Smooth muscle cell (in vitro differentiated cells): ENCODE measurements around the gene CMTM1. TPM values are rescaled to one million over a fixed set of nuclear protein-coding genes. Genes with fewer than 3 reads are reported as not detected.
A peak's percentile ranks its signal among the peaks of the same experiment; 100 is the strongest.

Experiments used
- DNase-seq: peaks from one replicate; lab custom pipeline; 2025; ENCODE audit not compliant: unreplicated experiment; lab: John Stamatoyannopoulos, UW
- H2AFZ ChIP-seq: fragments of 200-600 bp; sonication (generic); 2 replicates; pipeline ENCODE4 v1.6.0; 2016; ENCODE audit warnings: antibody characterized with exemption, low read depth, mild to moderate bottlenecking
- H3F3A ChIP-seq: fragments of 200-600 bp; sonication (generic); 2 replicates; pipeline ENCODE4 v1.6.0; 2017; ENCODE audit warnings: antibody characterized with exemption, low read depth
- H3K27ac ChIP-seq: fragments of 200-600 bp; sonication (generic); 2 replicates; pipeline ENCODE4 v1.5.1; 2016; ENCODE audit warnings: low read depth, mild to moderate bottlenecking
- H3K27me3 ChIP-seq: fragments of 200-600 bp; sonication (generic); 2 replicates; pipeline ENCODE4 v1.6.1; 2016; ENCODE audit warnings: low read depth, mild to moderate bottlenecking
- H3K36me3 ChIP-seq: fragments of 200-600 bp; sonication (generic); 2 replicates; pipeline ENCODE4 v1.5.1; 2016; ENCODE audit warnings: low read depth
- H3K4me1 ChIP-seq: fragments of 200-600 bp; sonication (generic); 2 replicates; pipeline ENCODE4 v1.5.1; 2016; ENCODE audit warnings: low read depth
- H3K4me2 ChIP-seq: fragments of 200-600 bp; sonication (generic); 2 replicates; pipeline ENCODE4 v1.6.0; 2016; ENCODE audit warnings: mild to moderate bottlenecking
- H3K4me3 ChIP-seq: fragments of 200-600 bp; sonication (generic); 2 replicates; pipeline ENCODE4 v1.5.1; 2016; ENCODE audit warnings: mild to moderate bottlenecking
- H3K79me2 ChIP-seq: fragments of 200-600 bp; sonication (generic); 2 replicates; pipeline ENCODE4 v1.6.0; 2016; ENCODE audit warnings: low read depth, mild to moderate bottlenecking
- H3K9ac ChIP-seq: fragments of 200-600 bp; sonication (generic); 2 replicates; pipeline ENCODE4 v1.6.0; 2016; ENCODE audit warnings: low read depth
- H3K9me3 ChIP-seq: fragments of 200-600 bp; sonication (generic); replicated peaks from 2 replicates; pipeline ENCODE4 v1.5.1; 2016; ENCODE audit warnings: low read depth
- H4K20me1 ChIP-seq: fragments of 200-600 bp; sonication (generic); 2 replicates; pipeline ENCODE4 v1.6.0; 2016; ENCODE audit warnings: low read depth
- WGBS: methylation state at CpG from one replicate; pipeline ENCODE4 v1.1.7; 2016; ENCODE audit warnings: low lambda C conversion rate; 5-methylcytosine and 5-hydroxymethylcytosine counted together
- polyA plus RNA-seq: library from polyadenylated mRNA; unstranded; fragments of >200 nt; fragmentation: Nextera tagmentation; extraction: Ambion mirVana; gene quantifications from 2 replicates; pipeline ENCODE4 v1.2.1, GENCODE V29; 2016
- total RNA-seq: library from RNA; depleted of rRNA; stranded (reverse); fragments of >200 nt; gene quantifications from 2 replicates; pipeline ENCODE4 v1.2.3, GENCODE V29; 2014
- TF ChIP-seq, protein P1 (sequence below): fragments of 200-600 bp; sonication (generic); IDR thresholded peaks from 2 replicates; pipeline ENCODE4 v1.5.1; 2017; ENCODE audit warnings: borderline replicate concordance, mild to moderate bottlenecking, antibody characterized with exemption; ENCODE audit not compliant: insufficient read depth, poor library complexity, severe bottlenecking

Gene CMTM1
- total and polyA plus RNA-seq, 2 experiments from 2014 or later, result 0.27 to 2.5 TPM

DNA sequence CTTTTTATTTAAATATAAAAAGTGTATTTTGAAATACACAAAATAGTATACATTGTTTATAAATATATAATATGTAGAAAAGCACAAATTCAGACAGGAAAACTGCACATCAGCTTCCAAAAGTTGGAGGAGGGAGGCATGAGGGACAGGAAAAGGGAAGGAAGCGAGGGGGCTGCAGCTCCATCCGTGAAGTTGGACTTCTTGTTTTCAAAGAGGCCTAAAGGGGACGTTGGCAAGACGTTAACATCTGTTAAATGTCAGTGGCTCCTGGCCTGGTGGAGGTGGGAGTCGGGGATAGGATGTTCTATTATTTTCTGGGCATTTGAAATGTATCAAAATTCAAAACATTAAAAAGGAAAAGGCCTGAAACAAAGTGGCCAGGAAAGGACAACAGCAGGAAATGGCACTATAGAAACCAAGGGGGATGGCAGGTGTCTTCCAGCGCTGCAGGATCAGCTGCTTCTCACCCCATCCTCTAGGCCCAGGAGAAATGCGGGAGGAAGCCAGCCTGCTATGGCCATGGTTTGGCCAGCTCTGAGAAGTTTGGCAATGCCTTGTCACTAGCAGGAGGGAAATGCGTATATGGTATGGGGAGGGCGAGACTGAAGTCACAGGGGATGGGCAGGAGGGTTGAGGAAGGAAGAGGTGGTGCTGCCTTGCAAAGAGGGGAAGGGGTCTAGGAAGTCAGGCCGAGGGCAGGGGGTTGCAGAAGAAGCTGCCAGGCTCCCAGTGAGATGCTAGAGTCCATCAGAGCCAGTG lies 19.4 kb downstream of the CMTM1 start:
- H2AFZ ChIP-seq, result no peak overlapping the region
- DNase-seq, result no peak
- H3K27ac ChIP-seq, result no peak overlapping the region
- H3K79me2 ChIP-seq, result no peaks in the 10 kb centered on the region
- H3K36me3 ChIP-seq, result no peaks in the 10 kb centered on the region
- no peaks in the 10 kb centered on the region for H3K9me3 ChIP-seq
- no peaks in the 10 kb centered on the region for H3K27me3 ChIP-seq
- H4K20me1 ChIP-seq, result no peaks in the 10 kb centered on the region
- H3F3A ChIP-seq, result no peaks in the 10 kb centered on the region
- 87% methylated on average over 10 of the region's 10 CpGs for WGBS
- H3K9ac ChIP-seq, result no peak overlapping the region
- no peak overlapping the region for H3K4me3 ChIP-seq
- H3K4me2 ChIP-seq, result no peak overlapping the region
- H3K4me1 ChIP-seq, result peaks cover 4% of the 10 kb centered on the region
- TF ChIP-seq, protein P1, sequence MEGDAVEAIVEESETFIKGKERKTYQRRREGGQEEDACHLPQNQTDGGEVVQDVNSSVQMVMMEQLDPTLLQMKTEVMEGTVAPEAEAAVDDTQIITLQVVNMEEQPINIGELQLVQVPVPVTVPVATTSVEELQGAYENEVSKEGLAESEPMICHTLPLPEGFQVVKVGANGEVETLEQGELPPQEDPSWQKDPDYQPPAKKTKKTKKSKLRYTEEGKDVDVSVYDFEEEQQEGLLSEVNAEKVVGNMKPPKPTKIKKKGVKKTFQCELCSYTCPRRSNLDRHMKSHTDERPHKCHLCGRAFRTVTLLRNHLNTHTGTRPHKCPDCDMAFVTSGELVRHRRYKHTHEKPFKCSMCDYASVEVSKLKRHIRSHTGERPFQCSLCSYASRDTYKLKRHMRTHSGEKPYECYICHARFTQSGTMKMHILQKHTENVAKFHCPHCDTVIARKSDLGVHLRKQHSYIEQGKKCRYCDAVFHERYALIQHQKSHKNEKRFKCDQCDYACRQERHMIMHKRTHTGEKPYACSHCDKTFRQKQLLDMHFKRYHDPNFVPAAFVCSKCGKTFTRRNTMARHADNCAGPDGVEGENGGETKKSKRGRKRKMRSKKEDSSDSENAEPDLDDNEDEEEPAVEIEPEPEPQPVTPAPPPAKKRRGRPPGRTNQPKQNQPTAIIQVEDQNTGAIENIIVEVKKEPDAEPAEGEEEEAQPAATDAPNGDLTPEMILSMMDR, result no peak

DNA sequence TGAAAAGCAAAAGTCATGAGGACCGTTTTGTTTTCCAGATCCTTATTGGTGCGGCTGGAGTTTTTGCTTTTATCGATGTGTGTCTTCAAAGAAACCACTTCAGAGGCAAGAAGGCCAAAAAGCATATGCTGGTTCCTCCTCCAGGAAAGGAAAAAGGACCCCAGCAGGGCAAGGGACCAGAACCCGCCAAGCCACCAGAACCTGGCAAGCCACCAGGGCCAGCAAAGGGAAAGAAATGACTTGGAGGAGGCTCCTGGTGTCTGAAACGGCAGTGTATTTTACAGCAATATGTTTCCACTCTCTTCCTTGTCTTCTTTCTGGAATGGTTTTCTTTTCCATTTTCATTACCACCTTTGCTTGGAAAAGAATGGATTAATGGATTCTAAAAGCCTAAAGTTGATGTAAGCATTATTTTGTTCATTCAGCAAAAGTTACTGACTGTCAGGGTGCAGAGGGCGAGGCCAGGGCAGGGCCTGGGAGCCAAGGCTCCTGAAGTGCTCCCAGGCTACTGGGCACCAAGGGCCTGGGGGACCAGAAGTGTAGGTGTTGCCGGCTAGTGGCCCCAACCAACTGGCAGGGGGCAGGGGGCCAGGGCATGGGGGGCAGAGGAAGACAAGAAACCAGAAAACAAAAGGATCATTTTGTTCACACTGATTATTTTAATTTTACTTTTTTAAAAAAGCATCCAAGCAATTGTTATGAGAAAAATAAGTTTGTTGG lies 21.8 kb downstream of the CMTM1 start:
- 93% methylated on average over 7 of the region's 7 CpGs for WGBS
- Histone ChIP-seq H3K4me1 (no peaks in the 10 kb centered on the region), H3K4me2 (no peak overlapping the region), H3K9ac (no peak overlapping the region), H4K20me1 (no peaks in the 10 kb centered on the region), H3K36me3 (no peaks in the 10 kb centered on the region), H3K9me3 (no peaks in the 10 kb centered on the region), H3K79me2 (no peaks in the 10 kb centered on the region), H3K4me3 (no peak overlapping the region), H3F3A (no peaks in the 10 kb centered on the region), H3K27me3 (peaks cover 6% of the 10 kb centered on the region), H2AFZ (no peak overlapping the region), H3K27ac (no peak overlapping the region)
- TF ChIP-seq, protein P1, result no peak
- DNase-seq, result no peak

DNA sequence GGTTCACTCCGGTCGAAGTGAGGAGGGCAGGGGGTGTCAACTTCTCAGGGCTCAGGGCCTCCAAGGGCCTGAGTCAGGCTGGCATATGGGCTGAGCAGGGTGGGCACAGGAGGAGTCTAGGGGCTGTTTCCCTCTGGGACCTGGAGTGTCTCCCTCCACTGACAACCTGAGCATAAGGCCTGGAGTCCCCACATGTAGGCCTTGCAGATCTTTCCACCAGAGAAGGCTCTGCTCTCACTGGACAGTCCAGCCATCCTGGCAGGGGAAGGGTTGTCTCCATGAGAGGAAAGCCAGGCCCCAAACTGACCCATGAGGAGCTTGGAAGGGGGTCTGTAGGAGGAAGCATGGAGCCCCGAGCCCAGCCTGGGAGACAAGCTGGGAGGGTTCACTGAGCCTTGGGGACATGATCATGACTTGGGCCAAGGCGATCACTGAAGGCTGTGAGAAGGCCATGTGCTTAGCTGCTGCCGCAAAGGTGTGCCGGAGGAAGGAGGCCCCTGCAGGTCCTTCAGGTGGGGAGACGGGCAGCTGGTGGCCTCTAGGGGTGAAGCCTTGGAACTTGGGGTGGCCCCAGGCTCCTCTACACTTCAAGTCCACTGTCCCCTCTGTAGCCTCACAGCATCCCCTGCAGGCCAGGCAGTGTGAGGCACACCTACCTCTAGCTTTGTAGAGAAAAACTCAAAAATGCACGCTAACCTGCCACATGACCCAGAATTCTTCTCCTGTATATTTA lies 22.9 kb downstream of the CMTM1 start:
- 97% methylated on average over 8 of the region's 8 CpGs for WGBS
- no peak overlapping the region for H3K9ac ChIP-seq
- no peak overlapping the region for H3K4me3 ChIP-seq
- no peaks in the 10 kb centered on the region for H3F3A ChIP-seq
- no peaks in the 10 kb centered on the region for H3K36me3 ChIP-seq
- H3K9me3 ChIP-seq, result no peaks in the 10 kb centered on the region
- no peak overlapping the region for H3K4me2 ChIP-seq
- peaks cover 6% of the 10 kb centered on the region for H3K27me3 ChIP-seq
- no peaks in the 10 kb centered on the region for H4K20me1 ChIP-seq
- H3K4me1 ChIP-seq, result no peaks in the 10 kb centered on the region
- H3K79me2 ChIP-seq, result no peaks in the 10 kb centered on the region
- H3K27ac ChIP-seq, result no peak overlapping the region
- TF ChIP-seq, protein P1, result peak; percentile 16
- no peak overlapping the region for H2AFZ ChIP-seq
- DNase-seq, result no peak
